RWPE1 (cell line): ENCODE measurements around the gene KCNT2.
"Not testable (repeated sequence)": the region's sequence is repeated elsewhere in the genome, so short reads cannot be mapped to it uniquely, and the experiment has no call there.

ENCODE experiments used
- CTCF ChIA-PET: fragments of 350-600 bp; sonication (Branson Sonifier 250); formaldehyde crosslinking; extraction: SDS; loops from one replicate; lab custom pipeline; 2021; lab: Yijun Ruan, JAX
- POLR2A ChIA-PET: fragments of 400-600 bp; formaldehyde crosslinking; extraction: SDS; loops from one replicate; lab custom pipeline; 2020; ENCODE audit warnings: antibody characterized with exemption; ENCODE audit not compliant: low non-redundant PET; lab: Yijun Ruan, JAX
- DNase-seq: peaks from one replicate; pipeline ENCODE4 v3.0.0; 2012; ENCODE audit warnings: low spot score
- H3K27ac ChIP-seq: fragments of 450-650 bp; 2 replicates; pipeline ENCODE4 v1.5.1; 2017
- CTCF ChIP-seq: fragments of 450-650 bp; conservative IDR thresholded peaks from 2 replicates; pipeline ENCODE4 v1.5.1; 2017; ENCODE audit warnings: low read depth, mild to moderate bottlenecking

Gene KCNT2

DNA sequence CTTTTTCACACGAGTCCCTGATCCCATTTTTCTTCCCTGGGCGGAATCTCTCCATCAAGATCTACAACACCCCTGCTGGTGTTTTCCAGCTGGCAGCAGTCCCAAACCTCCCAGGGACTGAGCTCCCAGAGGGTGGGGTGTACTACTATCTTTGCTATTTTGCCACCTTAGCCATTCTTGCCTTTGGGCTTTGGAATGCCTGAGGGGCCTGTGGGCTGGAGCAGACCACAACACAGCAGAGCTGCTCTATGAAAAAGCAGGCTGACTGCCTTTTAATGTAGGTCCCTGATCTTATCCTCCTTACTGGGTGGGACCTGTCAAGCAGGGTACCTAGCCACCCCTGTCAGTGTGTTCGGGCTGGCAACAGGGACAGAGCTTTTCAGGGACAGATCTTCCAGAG, 91.9 kb downstream of the KCNT2 start:
- ChIA-PET CTCF (no interaction called here), POLR2A (no interaction called here)
- no peak for DNase-seq
- H3K27ac ChIP-seq, result no peak overlapping the region
- TF ChIP-seq CTCF, result no peak

DNA sequence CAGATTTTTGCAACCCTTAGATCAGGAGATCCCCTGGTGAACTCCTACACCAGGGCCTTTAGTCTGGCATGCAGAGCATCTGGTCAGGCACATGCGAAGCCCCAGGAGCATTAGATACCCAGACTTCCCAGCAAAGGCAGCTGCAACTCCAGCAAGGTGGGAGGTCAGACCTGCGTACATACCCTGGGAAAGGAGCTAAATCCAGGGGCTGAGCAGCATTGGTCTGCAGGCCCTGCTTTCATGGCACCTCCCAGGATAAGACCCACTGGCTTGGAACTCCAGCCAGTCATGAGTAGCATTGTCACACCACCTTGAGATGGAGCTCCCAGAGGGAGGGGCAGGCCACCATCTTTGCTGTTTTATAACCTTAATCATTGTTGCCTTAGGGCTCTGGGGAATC, 92.3 kb downstream of the KCNT2 start:
- DNase-seq, result no peak
- POLR2A ChIA-PET, result no interaction called here
- TF ChIP-seq CTCF, result no peak
- no peak overlapping the region for H3K27ac ChIP-seq
- CTCF ChIA-PET, result no interaction called here

DNA sequence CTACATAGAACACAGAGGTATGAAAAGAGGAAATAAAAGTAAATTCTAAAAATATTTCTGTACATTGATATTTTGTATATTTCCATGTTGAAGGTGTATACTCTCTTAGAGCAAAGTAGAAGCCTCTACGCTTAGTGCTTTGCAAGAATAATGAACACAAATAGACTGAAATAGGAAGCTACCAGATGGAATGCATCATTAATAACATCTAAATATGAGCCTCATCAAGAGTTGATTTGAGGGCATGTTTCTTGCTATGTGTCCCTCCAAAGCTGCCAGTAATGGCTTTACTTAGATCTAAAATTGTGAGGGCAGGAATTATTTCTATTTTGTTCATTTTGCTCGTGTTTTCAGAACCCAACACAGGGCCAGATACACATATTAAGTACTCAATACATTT, 94.4 kb downstream of the KCNT2 start:
- no peak overlapping the region for H3K27ac ChIP-seq
- POLR2A ChIA-PET, result no interaction called here
- CTCF ChIA-PET, result no interaction called here

DNA sequence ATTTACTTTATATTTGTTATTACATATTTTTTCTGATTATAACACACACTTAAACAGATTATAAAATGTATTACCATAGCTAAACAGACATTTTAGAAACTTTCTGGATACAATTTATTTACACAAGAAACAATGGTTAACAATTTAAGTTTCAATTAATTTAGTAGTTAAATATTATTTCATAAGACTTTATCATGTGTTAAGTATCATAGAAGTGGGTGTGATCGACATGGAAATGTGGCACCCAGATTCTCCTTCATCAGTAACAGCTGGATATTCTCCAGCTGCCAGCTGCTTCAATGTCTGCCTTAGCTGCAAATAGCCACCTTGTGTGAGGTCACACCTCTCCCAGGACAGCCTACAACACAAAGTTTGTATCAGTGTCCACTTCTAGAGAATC, 97.8 kb downstream of the KCNT2 start:
- no peak overlapping the region for H3K27ac ChIP-seq
- no peak for TF ChIP-seq CTCF
- ChIA-PET POLR2A (no interaction called here), CTCF (interaction anchor here (0.7 kb wide), 1 partner anchor 1360 kb away, joined by 3 read pairs; no protein-coding TSS in a partner anchor)
- DNase-seq, result no peak

More for the DNA sequence above, 94.4 kb downstream of the KCNT2 start:
- DNase-seq, result no peak
- TF ChIP-seq CTCF, result no peak

DNA sequence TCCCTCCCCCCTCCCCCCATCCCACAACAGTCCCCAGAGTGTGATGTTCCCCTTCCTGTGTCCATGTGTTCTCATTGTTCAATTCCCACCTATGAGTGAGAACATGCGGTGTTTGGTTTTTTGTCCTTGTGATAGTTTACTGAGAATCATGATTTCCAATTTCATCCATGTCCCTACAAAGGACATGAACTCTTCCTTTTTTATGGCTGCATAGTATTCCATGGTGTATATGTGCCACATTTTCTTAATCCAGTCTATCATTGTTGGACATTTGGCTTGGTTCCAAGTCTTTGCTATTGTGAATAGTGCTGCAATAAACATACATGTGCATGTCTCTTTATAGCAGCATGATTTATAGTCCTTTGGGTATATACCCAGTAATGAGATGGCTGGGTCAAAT, 104.0 kb downstream of the KCNT2 start:
- CTCF ChIA-PET, DNase-seq, POLR2A ChIA-PET, H3K27ac ChIP-seq: not testable (repeated sequence)

GRCh38 chr1:196502437-196502836, 105.8 kb downstream of the KCNT2 start:
- DNase-seq, result no peak
- no peak for TF ChIP-seq CTCF
- H3K27ac ChIP-seq, result no peak overlapping the region
- POLR2A ChIA-PET, result no interaction called here
- CTCF ChIA-PET, result interaction anchor here (0.7 kb wide), 1 partner anchor 18 kb away, joined by 5 read pairs; no protein-coding TSS in a partner anchor

DNA sequence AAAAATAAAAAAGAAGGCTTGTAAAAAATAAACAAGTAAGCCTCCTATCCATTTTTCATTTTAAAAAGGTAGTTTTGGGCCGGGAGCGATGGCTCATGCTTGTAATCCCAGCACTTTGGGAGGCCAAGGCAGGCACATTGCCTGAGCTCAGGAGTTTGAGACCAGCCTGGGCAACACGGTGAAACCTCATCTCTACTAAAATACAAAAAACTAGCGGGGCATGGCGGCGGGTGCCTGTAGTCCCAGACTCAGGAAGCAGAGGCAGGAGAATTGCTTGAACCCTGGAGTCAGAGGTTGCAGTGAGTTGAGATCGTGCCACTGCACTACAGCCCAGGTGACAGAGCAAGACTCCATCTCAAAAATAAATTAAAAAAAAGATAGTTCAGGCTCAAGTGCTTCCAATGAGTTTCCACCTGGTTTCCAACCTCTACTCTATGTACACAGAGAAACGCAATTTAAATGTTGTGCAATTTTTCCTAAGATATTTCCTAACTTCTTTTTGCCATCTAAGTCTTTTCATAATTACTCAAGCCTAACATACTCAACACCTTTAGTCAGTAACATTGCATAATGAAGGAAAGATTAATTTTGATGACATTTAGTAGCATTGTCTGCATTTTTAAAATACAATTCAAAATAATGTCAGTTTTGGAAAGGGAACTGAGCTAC, 106.3 kb downstream of the KCNT2 start:
- TF ChIP-seq CTCF, result no peak
- ChIA-PET POLR2A (no interaction called here), CTCF (interaction anchor here (0.7 kb wide), 1 partner anchor 17 kb away, joined by 5 read pairs; no protein-coding TSS in a partner anchor)
- no peak for DNase-seq
- H3K27ac ChIP-seq, result no peak overlapping the region
